ENCODE measurements around the gene RNF39.
"Not testable (repeated sequence)": the region's sequence is repeated elsewhere in the genome, so short reads cannot be mapped to it uniquely, and the experiment has no call there.

The RNF39 gene

GRCh38 chr6:30062471-30063178 lies 12.9 kb downstream of the RNF39 start:
- no peak for DNase-seq (ENCODE audit: low spot score)

- no peak for DNase-seq (ENCODE audit: low spot score)
Measured at GRCh38 chr6:30061858-30062458, 13.6 kb downstream of the RNF39 start.

- peak; percentile 95 for DNase-seq (ENCODE audit: low spot score)
Measured at GRCh38 chr6:30061092-30061857, 14.3 kb downstream of the RNF39 start, which contains the start of gene POLR1H. POLR1H (plus strand) TSS chr6:30061265; CDS start chr6:30061525, 260 bp downstream.

GRCh38 chr6:30060606-30061091 lies 14.9 kb downstream of the RNF39 start:
- no peak for DNase-seq (ENCODE audit: low spot score)

GRCh38 chr6:30055513-30055912 lies 20.1 kb downstream of the RNF39 start:
- DNase-seq (ENCODE audit: low spot score) = no peak

- DNase-seq (ENCODE audit: low spot score) = no peak
Measured at GRCh38 chr6:30053682-30054081, 21.9 kb downstream of the RNF39 start.

GRCh38 chr6:30047220-30047619 lies 28.3 kb downstream of the RNF39 start:
- DNase-seq (ENCODE audit: low spot score) = no peak

GRCh38 chr6:30044630-30045029 lies 30.9 kb downstream of the RNF39 start:
- no peak for DNase-seq (ENCODE audit: low spot score)

GRCh38 chr6:30043744-30044143 lies 31.8 kb downstream of the RNF39 start:
- DNase-seq (ENCODE audit: low spot score) = no peak

GRCh38 chr6:30042914-30043313 lies 32.7 kb downstream of the RNF39 start:
- DNase-seq (ENCODE audit: low spot score) = no peak

GRCh38 chr6:30042476-30042875 lies 33.1 kb downstream of the RNF39 start:
- DNase-seq (ENCODE audit: low spot score) = no peak

- DNase-seq (ENCODE audit: low spot score) = no peak
Measured at GRCh38 chr6:30041821-30042220, 33.7 kb downstream of the RNF39 start.

- DNase-seq (ENCODE audit: low spot score) = no peak
Measured at GRCh38 chr6:30041221-30041620, 34.3 kb downstream of the RNF39 start.

- no peak for DNase-seq (ENCODE audit: low spot score)
Measured at GRCh38 chr6:30037182-30037788, 38.3 kb downstream of the RNF39 start.

GRCh38 chr6:30035784-30036183 lies 39.8 kb downstream of the RNF39 start:
- no peak for DNase-seq (ENCODE audit: low spot score)

- not testable (repeated sequence) for DNase-seq (ENCODE audit: low spot score)
Measured at GRCh38 chr6:30033440-30033839, 42.1 kb downstream of the RNF39 start.

- no peak for DNase-seq (ENCODE audit: low spot score)
Measured at GRCh38 chr6:30031381-30031780, 44.2 kb downstream of the RNF39 start.

- DNase-seq (ENCODE audit: low spot score) = no peak
Measured at GRCh38 chr6:30029588-30029987, 46.0 kb downstream of the RNF39 start.

- DNase-seq (ENCODE audit: low spot score) = no peak
Measured at GRCh38 chr6:30025186-30025585, 50.4 kb downstream of the RNF39 start.

- not testable (repeated sequence) for DNase-seq (ENCODE audit: low spot score)
Measured at GRCh38 chr6:30022712-30023111, 52.9 kb downstream of the RNF39 start.

GRCh38 chr6:30022189-30022588 lies 53.4 kb downstream of the RNF39 start:
- no peak for DNase-seq (ENCODE audit: low spot score)

- no peak for DNase-seq (ENCODE audit: low spot score)
Measured at GRCh38 chr6:30020626-30021025, 54.9 kb downstream of the RNF39 start.
